SHP77 treated with DMSO at 0.1 percent for 48 hours (cell line): ENCODE measurements around the gene CFAP57.

Experiments
- DNase-seq: peaks from one replicate; lab custom pipeline; 2025; lab: John Stamatoyannopoulos, UW

CFAP57 gene

GRCh38 chr1:43277116-43277876 is 105.2 kb downstream of the CFAP57 start:
- no peak for DNase-seq

GRCh38 chr1:43279161-43279560 is 107.0 kb downstream of the CFAP57 start:
- DNase-seq: no peak

GRCh38 chr1:43279666-43280065 is 107.5 kb downstream of the CFAP57 start:
- no peak for DNase-seq

GRCh38 chr1:43280692-43281091 is 108.6 kb downstream of the CFAP57 start:
- DNase-seq: no peak

GRCh38 chr1:43282220-43283195 is 110.4 kb downstream of the CFAP57 start:
- DNase-seq: no peak

- DNase-seq: no peak
Measured at GRCh38 chr1:43284065-43284464, 111.9 kb downstream of the CFAP57 start.

GRCh38 chr1:43284546-43285110 is 112.5 kb downstream of the CFAP57 start:
- no peak for DNase-seq

GRCh38 chr1:43285269-43285990 is 113.3 kb downstream of the CFAP57 start, which contains the start of gene C1orf210:
TSS of gene C1orf210 (minus strand) at chr1:43285581. CDS start at chr1:43283270, 2,311 bp downstream.
- DNase-seq: no peak

GRCh38 chr1:43286115-43286514 is 114.0 kb downstream of the CFAP57 start:
- no peak for DNase-seq

GRCh38 chr1:43286533-43286932 is 114.4 kb downstream of the CFAP57 start:
- DNase-seq: no peak

- no peak for DNase-seq
Measured at GRCh38 chr1:43288058-43288784, 116.1 kb downstream of the CFAP57 start.

- no peak for DNase-seq
Measured at GRCh38 chr1:43288785-43289706, 116.9 kb downstream of the CFAP57 start.

GRCh38 chr1:43292216-43292615 is 120.1 kb downstream of the CFAP57 start:
- DNase-seq: no peak

GRCh38 chr1:43292679-43293078 is 120.5 kb downstream of the CFAP57 start:
- no peak for DNase-seq

GRCh38 chr1:43293176-43293575 is 121.0 kb downstream of the CFAP57 start:
- DNase-seq: no peak

- DNase-seq: no peak
Measured at GRCh38 chr1:43293896-43294760, 122.0 kb downstream of the CFAP57 start.

- no peak for DNase-seq
Measured at GRCh38 chr1:43294761-43295160, 122.6 kb downstream of the CFAP57 start.

GRCh38 chr1:43296207-43296606 is 124.1 kb downstream of the CFAP57 start:
- no peak for DNase-seq

GRCh38 chr1:43298055-43298454 is 125.9 kb downstream of the CFAP57 start:
- DNase-seq: no peak
